ENCODE measurements around the gene DAZAP1. TPM values are rescaled to one million over a fixed set of nuclear protein-coding genes. Genes with fewer than 3 reads are reported as not detected.

Gene DAZAP1
- total RNA-seq, 4 donors from 2014 or later: 1.2 to 102 (median 23.8) TPM

GRCh38 chr19:1383312-1384084 is 23.9 kb upstream of the DAZAP1 start, which contains the start of gene NDUFS7:
NDUFS7 (plus strand) TSS chr19:1383907; CDS start chr19:1383927, 20 bp downstream.
- peak within 1 kb of the TSS; percentile 87 to 91 for H3K27ac ChIP-seq
- H3K4me1 ChIP-seq: peaks cover 0 to 17% of the 10 kb centered on the region in 2 donors
- intact Hi-C loops (cut with DNase I; ENCODE audit: low total_unique reads): no loop called here
- H3K4me3 ChIP-seq: peak within 1 kb of the TSS; percentile 75 to 95
- peak; percentile 89 to 95 for DNase-seq
- H3K9me3 ChIP-seq: no peaks in the 10 kb centered on the region
- no peaks in the 10 kb centered on the region for H3K36me3 ChIP-seq
- peak in 3 of 4 experiments; percentile 8 to 70 (median 45) for TF ChIP-seq CTCF (IDR thresholded peaks at IDR 0.05)
- peak; percentile 41 to 64 for TF ChIP-seq POLR2A (IDR thresholded peaks at IDR 0.05)
- H3K27me3 ChIP-seq: peaks cover 0 to 4% of the 10 kb centered on the region in 2 donors

- Histone ChIP-seq H3K27ac (peak overlapping the region; percentile 87 to 91), H3K27me3 (peaks cover 0 to 4% of the 10 kb centered on the region in 2 donors), H3K4me1 (peaks cover 0 to 17% of the 10 kb centered on the region in 2 donors), H3K36me3 (no peaks in the 10 kb centered on the region), H3K4me3 (peak overlapping the region; percentile 75 to 95), H3K9me3 (no peaks in the 10 kb centered on the region)
- intact Hi-C loops (cut with DNase I; ENCODE audit: low total_unique reads): no loop called here
- DNase-seq: no peak
- no peak for TF ChIP-seq POLR2A (IDR thresholded peaks at IDR 0.05)
- TF ChIP-seq CTCF (IDR thresholded peaks at IDR 0.05): no peak
Observed at GRCh38 chr19:1384085-1384462, 23.3 kb upstream of the DAZAP1 start.

- Histone ChIP-seq H3K4me1 (peaks cover 0 to 17% of the 10 kb centered on the region in 2 donors), H3K9me3 (no peaks in the 10 kb centered on the region), H3K4me3 (peak overlapping the region; percentile 75 to 95), H3K27me3 (peaks cover 0 to 4% of the 10 kb centered on the region in 2 donors), H3K36me3 (no peaks in the 10 kb centered on the region), H3K27ac (peak overlapping the region; percentile 87 to 91)
- TF ChIP-seq CTCF (IDR thresholded peaks at IDR 0.05): no peak
- TF ChIP-seq POLR2A (IDR thresholded peaks at IDR 0.05): no peak
- intact Hi-C loops (cut with DNase I; ENCODE audit: low total_unique reads): no loop called here
- DNase-seq: no peak
Observed at GRCh38 chr19:1384478-1385110, 22.8 kb upstream of the DAZAP1 start.

GRCh38 chr19:1385816-1386215 is 21.6 kb upstream of the DAZAP1 start:
- no peak overlapping the region for H3K27ac ChIP-seq

More at GRCh38 chr19:1385816-1386215, 21.6 kb upstream of the DAZAP1 start:
- Histone ChIP-seq H3K36me3 (no peaks in the 10 kb centered on the region), H3K9me3 (no peaks in the 10 kb centered on the region), H3K4me1 (peaks cover 0 to 17% of the 10 kb centered on the region in 2 donors), H3K4me3 (no peak overlapping the region), H3K27me3 (peaks cover 0 to 4% of the 10 kb centered on the region in 2 donors)
- intact Hi-C loops (cut with DNase I; ENCODE audit: low total_unique reads): no loop called here
- TF ChIP-seq CTCF (IDR thresholded peaks at IDR 0.05) (no peak), POLR2A (IDR thresholded peaks at IDR 0.05) (no peak)
- no peak for DNase-seq
